GM19452 (cell line): ENCODE measurements around the gene FOSL2.

Experiments
- ATAC-seq: cut with Tn5 transposase; IDR thresholded peaks from one replicate; pipeline ENCODE4 v1.9.1; 2021; ENCODE audit not compliant: unreplicated experiment

Gene FOSL2

DNA sequence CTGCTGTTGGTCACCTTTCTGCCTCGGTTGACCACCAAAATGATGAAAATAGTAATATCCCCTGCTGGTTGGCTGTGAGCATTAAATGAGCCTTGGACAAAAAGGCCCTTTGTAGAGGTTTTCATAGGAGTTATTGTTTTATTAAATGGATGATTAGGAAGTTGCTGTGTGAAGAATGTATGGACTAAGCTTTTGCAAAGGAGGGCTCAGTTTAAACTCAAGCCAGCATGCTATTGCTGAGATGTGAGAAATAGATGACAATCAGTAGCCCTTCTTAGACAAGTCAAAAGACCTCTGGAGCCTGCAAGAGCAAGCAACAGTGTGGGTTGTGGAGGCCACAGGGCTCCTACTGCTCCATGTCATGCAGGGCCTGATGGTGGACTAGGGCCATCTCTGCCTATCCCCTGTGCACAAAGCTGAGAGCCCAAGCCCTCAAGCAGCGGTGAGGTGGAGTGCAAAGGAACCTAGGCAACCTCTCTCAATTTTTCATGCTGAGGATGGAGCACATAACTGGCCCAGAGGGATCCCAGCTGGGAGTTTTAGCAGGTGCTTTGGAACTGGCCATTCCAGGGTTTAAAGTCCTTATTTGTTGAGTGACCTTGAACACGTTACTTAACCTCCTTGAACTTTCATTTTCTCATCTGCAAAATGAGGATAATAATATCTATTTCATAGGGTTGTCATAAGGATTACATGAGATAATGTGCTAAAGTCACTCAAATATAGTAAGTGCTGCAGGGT, 37.1 kb downstream of the FOSL2 start:
- ATAC-seq, result no peak

DNA sequence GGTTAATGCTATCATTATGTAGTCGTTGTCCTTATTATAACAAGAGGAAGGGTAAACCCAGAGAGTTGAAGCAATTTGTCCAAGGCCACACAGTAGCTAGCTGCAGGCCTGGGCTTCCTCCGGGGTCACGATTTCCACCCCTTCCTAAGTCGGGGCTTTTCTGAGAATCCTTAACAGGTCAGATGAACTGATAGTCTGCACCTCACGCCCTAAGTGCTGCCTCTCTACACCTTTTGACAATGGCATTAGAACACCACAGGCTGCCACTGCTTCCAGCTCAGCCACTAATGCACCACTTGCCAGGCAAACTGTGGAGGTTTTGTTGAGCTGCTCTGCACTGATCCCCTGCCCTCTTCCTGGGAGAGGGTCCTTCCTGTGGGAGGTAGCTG, 37.7 kb downstream of the FOSL2 start:
- ATAC-seq, result no peak

DNA sequence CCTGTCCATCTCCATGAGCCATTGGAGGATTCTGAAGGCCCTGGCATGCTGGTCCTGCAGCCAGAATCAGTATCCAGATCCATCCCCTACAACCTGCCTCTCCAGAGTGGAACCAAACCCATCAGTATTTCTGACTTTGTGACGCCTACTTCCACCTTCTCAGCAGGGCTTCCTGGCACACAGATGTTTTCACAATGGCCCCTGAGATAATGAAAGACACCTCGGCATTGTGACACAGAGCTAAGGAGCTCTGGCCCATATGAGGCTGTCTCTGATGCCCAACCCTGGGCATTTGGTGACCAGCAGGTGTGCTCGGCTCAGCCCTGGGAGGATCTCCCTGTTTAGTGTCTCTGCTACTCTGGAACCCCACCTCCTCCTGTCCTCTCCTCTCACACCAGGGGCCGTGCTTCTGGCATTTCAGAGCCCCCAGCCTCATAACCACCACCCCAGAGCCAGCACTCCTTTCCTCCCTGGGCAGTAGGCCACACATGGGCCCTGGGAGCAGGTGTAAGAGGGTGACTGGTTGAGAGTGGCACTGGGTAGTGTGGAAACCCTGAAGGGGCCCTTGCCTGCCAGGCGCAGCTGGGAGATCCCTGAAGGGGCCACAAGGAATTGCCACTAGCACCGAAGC, 38.2 kb downstream of the FOSL2 start:
- no peak for ATAC-seq

GRCh38 chr2:28431741-28432140, 39.1 kb downstream of the FOSL2 start:
- ATAC-seq, result no peak

GRCh38 chr2:28432362-28432761, 39.7 kb downstream of the FOSL2 start:
- ATAC-seq, result no peak

GRCh38 chr2:28433215-28433614, 40.6 kb downstream of the FOSL2 start:
- ATAC-seq, result no peak

- no peak for ATAC-seq
Observed at GRCh38 chr2:28433935-28434599, 41.4 kb downstream of the FOSL2 start.

- ATAC-seq, result no peak
Observed at GRCh38 chr2:28434600-28434989, 41.9 kb downstream of the FOSL2 start.

- ATAC-seq, result no peak
Observed at GRCh38 chr2:28435241-28435640, 42.6 kb downstream of the FOSL2 start.

- no peak for ATAC-seq
Observed at GRCh38 chr2:28435814-28436351, 43.2 kb downstream of the FOSL2 start.

DNA sequence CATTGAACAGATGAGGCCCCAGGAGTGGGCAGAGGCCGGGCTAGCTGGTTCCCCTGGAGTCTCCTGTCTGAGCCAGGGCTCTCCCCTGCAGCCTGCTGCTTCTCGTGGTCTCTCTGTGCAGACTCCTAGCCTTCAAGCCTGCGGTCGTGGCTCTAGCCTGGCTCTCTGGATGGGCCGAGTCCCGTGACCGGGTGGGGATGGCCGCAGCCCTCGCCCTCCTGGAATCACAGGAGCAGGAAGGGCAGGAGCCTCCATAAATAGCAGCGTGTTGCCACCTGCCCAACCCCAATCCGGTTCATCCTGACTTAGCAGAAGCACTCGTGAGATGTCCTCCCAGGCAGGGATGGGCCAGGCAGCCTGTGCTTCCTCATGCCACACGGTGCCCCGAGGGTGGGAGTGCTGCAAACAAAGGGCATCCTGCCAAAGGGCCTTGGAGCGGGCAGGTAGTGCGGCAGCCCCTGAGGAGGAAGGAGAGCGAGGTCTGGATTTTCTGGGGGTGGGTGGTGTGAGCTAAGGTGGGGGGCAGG, 43.9 kb downstream of the FOSL2 start:
- no peak for ATAC-seq

DNA sequence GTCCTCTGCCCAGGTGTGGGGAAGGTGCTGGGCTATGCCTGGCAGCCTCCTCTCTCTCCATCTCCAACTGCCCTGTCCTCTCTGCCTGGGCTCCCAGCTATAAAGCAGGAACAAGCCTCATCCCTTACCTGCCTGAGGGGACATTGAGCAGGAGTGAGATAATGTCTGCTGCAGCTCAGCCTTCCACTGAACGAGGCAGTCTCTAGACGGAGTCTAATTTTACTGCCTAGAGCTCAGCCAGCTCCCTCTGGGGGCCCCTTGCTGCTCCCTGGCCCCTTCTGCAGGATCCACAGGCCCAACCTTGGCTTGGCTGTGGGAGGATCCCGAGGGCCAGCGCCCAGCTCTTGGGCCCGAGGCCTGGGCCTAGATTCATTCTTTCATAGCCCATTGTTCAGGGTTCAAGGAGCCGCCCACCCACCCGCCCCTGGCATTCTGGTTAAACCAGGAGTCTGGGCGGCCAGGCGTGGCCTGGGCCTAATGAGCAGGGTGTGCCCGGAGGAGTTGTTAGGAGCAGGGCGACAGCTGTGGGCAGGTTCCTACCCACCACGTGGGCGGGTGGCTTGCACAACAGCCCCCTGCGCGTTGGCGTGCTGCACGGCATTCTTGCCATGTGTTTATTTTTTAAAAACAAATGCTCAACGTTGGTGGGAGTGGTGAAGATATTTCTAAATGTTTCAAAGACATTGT, 44.6 kb downstream of the FOSL2 start:
- ATAC-seq, result no peak

DNA sequence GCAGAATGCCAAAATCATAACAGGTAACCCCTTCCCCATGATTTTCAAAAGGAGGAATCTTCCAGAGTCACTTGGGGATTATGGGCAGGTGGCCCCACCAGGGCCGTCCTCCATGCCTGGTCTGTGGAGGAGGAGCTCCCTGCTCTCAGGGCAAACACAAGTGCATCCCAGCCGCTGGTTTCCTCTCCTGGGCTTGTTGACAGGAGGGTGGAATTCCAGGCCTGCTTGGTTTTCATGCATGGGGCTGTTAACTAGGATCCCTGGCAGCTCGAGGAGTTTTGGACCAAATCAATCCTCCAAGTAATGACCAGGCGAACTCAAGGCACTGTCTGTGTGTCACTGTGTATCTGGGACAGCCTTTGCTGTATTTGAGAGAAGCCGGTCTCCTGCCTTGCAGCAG, 45.3 kb downstream of the FOSL2 start:
- no peak for ATAC-seq

DNA sequence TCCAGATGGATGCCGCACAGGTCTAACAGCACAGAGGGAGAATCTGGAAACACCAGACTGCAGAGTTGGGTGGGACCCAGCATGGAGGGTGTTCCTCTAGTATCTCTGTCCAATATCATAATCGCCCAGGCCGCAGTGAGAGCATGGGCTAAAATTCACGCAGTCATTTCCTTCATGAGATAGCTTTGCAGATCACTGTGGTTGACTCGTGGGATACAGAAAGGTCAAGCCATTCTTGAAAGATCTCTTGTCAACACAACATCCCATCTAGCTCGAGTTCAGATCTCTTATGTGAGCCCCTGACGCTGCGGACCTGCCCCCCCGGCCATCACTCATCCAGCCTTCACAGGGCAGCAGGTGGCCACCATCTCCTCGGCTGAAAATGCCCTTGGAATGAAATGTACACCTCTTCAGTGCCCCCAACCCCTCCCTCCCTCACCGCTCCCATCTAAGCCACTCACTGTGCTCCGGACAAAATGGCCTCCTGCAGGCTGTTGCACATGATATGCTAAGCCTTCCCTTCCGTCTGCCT, 45.9 kb downstream of the FOSL2 start:
- ATAC-seq, result no peak

- ATAC-seq, result no peak
Observed at GRCh38 chr2:28439127-28439526, 46.5 kb downstream of the FOSL2 start.

- no peak for ATAC-seq
Observed at GRCh38 chr2:28439763-28440162, 47.1 kb downstream of the FOSL2 start.

DNA sequence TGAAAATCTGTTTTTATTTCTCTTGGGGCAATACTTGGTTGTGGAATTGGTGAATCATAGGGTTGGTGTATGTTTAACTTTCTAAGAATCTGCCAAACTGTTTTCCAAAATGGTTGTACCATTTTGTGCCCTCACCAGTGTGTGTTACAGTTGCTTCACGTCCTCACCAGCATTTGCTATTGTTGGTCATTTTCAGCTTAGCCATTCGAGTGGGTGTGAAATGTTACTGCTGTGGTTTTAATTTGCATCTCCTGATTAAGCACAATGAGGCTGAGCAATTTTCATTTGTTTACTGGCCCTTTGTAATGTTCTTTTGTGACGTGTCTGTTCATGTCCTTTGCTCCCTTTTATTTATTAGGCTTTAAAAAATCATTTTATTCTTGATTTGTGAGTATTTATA, 49.7 kb downstream of the FOSL2 start:
- no peak for ATAC-seq

DNA sequence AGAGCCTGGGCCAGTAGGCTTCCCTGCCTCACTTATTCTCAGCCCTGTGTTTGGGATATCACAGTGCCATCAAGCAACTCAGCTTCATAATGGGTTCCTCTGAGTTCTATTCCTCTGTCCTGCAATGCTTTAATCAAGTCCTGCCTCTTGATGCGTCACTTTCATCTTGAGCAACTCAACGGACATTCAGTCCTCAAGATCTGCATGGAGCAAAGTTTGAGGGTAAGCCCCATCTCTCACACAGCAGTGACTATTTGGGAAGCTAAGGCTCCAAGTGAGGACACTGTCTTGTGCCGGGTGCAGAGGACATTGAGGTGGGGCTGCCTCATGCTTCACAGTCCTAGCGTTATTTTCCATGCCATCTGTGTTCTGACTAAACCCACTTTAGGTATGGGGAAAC, 52.3 kb downstream of the FOSL2 start:
- no peak for ATAC-seq

GRCh38 chr2:28445448-28446258, 53.0 kb downstream of the FOSL2 start:
- no peak for ATAC-seq

DNA sequence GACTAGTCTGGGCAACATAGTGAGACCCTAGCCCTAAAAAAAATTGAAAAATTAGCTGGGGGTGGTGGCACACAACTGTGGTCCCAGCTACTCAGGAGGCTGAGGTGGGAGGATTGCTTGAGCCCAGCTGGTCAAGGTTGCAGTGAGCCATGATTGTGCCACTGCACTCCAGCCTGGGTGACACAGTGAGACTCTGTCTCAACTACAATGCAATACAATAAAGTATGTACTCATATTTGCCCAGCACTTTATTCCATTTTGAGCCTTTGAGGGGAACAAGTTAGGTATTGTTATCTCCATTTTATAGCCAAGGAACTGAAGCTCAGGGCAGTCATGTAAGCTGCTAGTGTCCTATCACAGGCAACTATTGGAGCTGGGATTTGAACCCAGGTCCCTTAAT, 53.9 kb downstream of the FOSL2 start:
- no peak for ATAC-seq
